ENCODE measurements around the gene ATP1B2.

DNA sequence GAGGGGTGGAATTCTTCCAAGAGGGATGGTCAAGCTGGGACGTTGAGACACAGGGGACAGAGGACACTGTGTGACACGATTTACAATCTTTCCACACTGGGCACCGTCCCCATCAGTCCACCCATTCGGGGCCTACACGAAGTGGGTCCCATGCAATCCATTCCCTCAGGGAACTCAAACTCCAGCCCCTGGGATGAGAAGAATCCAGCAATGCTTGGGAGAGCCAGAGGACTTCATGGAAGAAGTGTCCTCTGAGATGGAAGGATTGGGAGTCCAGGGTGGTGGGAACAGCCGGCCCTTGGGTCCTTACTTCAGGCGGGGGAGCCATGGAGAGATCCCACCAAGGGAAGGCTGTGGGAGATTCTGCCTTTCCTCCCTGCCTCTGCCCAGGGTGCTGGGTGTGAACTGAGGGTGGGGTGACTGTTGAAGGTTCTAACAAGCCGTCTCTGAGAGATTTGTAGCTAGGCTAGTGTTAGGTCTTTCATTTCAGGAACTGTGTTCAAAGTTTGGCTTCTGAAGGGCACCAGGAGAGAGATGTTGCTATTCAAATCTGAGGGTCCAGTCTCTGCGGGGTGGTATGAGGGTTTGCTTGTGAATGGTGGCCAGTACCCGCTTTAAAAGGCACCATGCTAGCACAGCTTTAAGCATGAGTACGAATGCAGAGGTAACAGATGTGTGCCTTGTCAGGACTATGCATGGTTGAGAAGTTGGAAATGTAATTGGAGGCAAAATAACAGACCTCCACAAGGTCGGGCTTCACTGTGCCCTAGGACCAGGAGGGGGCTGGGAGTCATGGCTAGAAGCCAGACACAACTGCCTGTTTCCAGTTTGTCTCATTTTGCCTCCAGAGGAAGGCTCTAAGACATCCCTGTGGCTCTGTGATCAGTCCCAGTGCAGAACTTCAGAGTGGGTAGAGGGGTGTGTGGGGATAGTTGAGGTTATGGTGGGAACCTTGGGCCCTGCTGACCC, 1.9 kb downstream of the ATP1B2 start:
- TF ChIP-seq, protein P1, sequence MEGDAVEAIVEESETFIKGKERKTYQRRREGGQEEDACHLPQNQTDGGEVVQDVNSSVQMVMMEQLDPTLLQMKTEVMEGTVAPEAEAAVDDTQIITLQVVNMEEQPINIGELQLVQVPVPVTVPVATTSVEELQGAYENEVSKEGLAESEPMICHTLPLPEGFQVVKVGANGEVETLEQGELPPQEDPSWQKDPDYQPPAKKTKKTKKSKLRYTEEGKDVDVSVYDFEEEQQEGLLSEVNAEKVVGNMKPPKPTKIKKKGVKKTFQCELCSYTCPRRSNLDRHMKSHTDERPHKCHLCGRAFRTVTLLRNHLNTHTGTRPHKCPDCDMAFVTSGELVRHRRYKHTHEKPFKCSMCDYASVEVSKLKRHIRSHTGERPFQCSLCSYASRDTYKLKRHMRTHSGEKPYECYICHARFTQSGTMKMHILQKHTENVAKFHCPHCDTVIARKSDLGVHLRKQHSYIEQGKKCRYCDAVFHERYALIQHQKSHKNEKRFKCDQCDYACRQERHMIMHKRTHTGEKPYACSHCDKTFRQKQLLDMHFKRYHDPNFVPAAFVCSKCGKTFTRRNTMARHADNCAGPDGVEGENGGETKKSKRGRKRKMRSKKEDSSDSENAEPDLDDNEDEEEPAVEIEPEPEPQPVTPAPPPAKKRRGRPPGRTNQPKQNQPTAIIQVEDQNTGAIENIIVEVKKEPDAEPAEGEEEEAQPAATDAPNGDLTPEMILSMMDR (IDR thresholded peaks at IDR 0.05; ENCODE audit: borderline replicate concordance, extremely low read depth, low read length, poor library complexity, severe bottlenecking), result no peak
- TF ChIP-seq EZH2 (IDR thresholded peaks at IDR 0.05; ENCODE audit: borderline replicate concordance, low read depth, low read length, severe bottlenecking), result no peak
